ENCODE data around the gene LDHB.

DNA sequence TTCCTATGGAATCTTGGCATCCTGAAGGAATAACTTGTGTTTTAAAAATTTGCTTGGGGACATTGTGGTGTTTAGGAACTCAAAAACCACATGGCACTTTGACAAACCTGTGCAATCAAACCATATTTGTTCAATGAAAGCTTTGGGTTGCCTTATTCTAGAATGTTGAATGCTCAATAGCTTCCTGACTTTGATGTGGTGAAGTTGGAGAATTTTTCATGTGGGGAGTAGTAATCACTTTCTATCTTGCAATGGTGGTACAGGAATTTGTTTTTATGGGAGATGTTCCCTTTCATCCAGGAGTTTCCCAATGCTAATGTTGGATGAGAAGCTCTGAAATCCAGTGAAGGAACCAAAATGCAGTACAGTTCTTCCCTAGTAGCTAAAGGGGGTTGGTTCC lies 42.2 kb upstream of the LDHB start:
- TF ChIP-seq CTCF (IDR thresholded peaks at IDR 0.05; ENCODE audit: insufficient read depth, low read depth, low read length) (no peak), EZH2 (IDR thresholded peaks at IDR 0.05; ENCODE audit: insufficient read depth, low read length) (no peak)

All from astrocyte (in vitro differentiated cells and primary cell).